NCI-H1694 treated with DMSO at 0.1 percent for 48 hours (cell line): Measurements from ENCODE around the gene NR1H2.
"Not testable (repeated sequence)": the region's sequence is repeated elsewhere in the genome, so short reads cannot be mapped to it uniquely, and the experiment has no call there.

ENCODE experiments used
- DNase-seq: peaks from one replicate; lab custom pipeline; 2025; lab: John Stamatoyannopoulos, UW

Gene NR1H2

DNA sequence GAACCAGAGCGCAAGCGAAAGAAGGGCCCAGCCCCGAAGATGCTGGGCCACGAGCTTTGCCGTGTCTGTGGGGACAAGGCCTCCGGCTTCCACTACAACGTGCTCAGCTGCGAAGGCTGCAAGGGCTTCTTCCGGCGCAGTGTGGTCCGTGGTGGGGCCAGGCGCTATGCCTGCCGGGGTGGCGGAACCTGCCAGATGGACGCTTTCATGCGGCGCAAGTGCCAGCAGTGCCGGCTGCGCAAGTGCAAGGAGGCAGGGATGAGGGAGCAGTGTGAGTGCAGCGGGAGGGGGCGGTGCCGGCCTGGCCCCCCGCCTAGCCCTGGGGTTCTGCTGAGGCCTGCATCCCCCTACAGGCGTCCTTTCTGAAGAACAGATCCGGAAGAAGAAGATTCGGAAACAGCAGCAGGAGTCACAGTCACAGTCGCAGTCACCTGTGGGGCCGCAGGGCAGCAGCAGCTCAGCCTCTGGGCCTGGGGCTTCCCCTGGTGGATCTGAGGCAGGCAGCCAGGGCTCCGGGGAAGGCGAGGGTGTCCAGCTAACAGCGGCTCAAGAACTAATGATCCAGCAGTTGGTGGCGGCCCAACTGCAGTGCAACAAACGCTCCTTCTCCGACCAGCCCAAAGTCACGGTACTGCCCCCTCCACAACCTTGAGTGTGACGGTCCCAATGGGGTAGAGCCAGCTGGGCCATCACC, 2.1 kb downstream of the NR1H2 start:
- no peak for DNase-seq

GRCh38 chr19:50378863-50379236, 2.6 kb downstream of the NR1H2 start:
- no peak for DNase-seq

DNA sequence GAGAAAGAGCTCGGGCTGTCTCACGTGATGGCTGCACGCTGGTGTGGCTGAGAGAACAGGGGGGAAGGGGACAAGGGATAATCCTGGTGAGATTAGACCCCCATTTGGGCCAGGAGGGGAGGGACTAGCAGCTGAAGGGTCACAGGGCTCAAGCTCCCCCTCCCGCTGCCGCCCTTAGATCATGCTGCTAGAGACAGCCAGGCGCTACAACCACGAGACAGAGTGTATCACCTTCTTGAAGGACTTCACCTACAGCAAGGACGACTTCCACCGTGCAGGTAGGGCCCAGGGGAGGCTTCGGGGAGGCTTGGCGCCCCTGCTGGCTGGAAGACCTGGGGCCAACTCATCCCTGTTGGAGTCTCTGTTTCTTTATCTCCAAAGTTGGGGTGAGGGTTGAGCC, 3.3 kb downstream of the NR1H2 start:
- DNase-seq, result no peak

GRCh38 chr19:50380137-50380536, 3.9 kb downstream of the NR1H2 start:
- DNase-seq, result no peak

DNA sequence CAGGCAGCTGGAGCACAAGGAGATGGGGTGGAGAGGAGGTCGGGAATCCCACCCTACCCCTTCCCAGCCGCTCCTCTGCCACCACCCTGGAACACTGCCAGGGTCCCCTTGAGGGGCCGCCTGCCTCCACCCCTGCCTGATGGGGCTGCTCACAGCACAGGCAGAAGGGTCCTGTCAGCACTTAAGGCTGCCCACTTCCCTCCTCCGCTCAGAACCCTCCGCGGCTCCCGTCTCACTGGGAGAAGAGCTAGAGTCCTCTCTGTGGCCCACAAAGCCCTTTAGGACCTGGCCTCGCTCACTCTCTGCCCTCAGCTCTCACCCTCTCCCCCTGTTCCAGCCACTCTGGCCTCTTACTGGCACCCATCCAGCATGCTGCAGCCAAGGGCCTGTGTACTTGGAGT, 4.5 kb downstream of the NR1H2 start:
- no peak for DNase-seq

DNA sequence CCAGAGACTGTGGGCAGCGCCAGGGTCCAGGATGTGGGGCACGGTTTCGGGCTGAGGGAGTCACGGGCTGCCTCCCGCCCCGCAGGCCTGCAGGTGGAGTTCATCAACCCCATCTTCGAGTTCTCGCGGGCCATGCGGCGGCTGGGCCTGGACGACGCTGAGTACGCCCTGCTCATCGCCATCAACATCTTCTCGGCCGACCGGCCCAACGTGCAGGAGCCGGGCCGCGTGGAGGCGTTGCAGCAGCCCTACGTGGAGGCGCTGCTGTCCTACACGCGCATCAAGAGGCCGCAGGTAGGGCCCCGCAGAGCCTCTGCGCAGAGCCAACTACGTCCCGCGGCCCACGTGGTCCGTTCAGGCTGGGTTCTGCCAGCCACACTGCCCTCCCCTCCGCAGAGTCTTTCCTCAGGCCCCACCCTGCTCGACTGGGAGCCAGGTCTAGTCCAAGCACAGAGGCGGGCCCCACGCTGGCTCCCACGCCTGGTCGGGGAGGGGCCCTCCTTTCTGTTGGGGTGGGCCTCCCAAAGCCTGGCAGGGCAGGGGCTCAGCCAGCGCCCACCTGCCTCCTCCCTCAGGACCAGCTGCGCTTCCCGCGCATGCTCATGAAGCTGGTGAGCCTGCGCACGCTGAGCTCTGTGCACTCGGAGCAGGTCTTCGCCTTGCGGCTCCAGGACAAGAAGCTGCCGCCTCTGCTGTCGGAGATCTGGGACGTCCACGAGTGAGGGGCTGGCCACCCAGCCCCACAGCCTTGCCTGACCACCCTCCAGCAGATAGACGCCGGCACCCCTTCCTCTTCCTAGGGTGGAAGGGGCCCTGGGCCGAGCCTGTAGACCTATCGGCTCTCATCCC, 5.8 kb downstream of the NR1H2 start:
- DNase-seq, result no peak

- no peak for DNase-seq
These were observed 7.0 kb downstream of the NR1H2 start for GRCh38 chr19:50383001-50383851.

DNA sequence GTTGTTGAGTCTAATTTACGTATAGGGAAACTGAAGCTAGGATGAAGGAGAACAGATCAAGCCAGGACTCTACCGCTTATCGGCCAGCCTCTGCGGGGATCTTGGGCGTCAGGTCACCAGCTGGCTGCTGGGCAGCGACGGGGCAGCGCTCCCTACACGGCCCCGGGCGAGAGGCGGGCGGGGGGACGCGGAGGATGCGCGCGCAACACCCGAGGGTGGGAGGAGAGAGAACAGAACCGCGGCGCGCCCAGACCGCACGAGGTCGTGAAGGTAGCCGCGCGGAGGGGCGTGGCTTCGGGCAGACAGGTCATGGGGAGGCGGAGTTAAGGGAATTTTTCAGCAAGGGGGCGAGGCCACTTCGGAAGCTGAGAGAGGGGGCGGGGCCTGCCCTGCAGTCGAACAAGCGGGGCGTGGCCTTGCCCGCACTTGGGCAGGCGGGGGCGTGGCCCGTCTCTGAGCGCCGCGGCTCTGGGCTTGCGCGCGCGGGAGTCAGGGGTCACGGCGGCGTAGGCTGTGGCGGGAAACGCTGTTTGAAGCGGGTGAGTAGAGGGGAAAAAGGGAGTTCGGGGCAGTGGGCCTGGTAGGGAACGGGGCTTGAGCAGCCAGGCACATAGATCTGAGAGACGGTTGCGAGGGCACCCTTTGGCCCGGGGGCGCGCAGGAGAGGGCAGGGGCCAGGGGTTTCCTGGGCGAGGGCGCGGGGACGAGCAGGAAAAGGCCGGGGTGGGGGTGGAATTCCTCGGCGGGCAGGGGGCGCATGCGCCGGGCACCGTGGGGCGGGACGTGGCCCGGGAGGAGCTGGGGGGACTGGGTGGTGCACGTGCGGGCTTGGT, 7.8 kb downstream of the NR1H2 start, which contains the start of gene POLD1:
TSS of gene POLD1 (plus strand) at position 496 of the 833 bp plus-strand sequence. CDS start 14,505 bp downstream, outside the sequence.
- DNase-seq, result peak; percentile 95

DNA sequence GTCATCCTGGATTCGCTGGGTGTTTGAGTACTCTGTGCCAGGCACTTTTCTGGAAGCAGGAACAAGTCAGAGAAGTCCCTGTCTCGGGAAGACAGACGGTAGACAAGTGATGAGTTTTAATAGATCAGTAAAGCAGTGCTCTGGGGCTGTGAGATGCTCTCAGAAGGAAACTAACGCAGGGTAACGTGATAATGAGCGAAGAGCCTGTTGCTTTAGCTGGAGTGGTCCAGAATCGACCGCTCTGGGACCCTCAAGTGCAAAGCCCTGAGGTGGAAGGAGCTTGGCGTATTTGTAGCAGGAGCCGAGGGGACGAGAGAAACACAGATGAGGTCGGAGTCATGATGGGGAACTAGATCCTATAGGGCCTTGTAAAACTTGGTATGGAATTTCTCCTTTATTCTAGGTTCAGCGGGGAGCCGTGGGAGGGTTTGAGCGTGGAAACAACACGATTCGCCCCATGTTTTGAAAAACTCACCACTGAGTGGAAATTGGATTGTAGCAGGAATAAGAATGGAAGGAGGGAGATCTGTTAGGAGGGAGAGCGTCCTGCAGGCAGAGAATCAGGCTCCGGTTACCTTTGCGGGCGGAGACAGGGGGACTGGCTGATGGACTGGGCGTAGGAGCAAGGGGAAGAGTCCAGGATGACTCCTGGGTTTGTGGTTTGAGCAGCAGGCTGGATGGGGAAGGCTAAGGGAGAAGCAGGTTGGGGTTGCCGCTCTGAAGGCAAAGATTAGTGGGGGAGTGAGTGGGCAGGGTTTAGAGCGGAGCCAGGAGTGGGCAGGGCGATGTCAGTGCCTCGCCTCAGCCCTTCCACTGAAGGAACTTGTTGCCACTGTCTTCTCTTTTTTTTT, 8.7 kb downstream of the NR1H2 start:
- DNase-seq, result no peak

DNA sequence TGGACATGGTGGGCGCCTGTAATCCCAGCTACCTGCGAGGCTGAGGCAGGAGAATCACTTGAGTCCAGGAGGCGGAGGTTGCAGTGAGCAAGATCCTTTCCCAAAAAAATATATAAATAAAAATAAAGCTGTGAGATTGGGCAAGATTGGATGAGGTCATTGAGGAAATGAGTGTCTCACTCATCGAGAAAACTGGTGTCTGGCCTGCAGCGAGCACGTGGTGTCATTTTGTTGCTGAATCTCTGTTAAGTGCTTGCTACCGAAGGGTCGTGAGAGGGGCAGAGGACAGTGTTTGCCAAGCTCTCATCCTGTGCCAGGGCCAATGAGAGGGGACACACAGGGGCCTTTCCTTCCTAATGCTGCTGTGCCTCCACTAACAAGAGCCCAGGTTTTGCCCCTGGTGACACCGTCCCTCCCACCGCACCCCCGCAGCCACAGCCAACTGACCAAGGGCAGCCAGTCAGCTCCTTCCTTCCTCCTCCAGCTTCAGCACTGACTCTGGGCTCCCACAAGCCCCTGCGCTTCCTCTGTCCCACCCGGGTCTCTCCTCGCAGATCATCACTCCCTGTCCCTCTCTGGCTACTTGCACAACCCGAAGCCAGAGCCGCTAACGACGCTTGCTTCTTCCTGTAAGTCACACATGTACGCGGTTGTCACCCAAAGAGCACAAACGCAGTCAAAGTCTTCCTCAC, 11.1 kb downstream of the NR1H2 start:
- DNase-seq, result no peak

DNA sequence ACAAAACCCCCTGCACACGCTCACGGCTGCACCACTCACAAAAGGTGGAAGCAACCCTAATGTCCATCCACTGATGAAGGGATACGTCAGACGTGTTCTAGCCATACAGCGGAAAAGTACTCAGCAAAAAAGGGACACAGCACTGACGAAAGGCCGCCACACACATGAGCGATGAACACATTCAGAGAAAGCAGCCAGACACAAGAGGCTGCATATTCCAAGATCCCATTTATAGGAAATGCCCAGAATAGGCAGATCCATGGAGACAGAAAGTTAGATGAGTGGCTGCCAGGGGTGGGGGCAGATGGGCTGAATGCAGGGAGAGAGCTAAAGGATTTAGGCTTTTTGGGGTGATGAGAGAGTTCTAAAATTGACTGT, 11.6 kb downstream of the NR1H2 start:
- DNase-seq, result no peak

- DNase-seq, result not testable (repeated sequence)
These were observed 14.0 kb downstream of the NR1H2 start for GRCh38 chr19:50390295-50390694.

- not testable (repeated sequence) for DNase-seq
These were observed 14.7 kb downstream of the NR1H2 start for GRCh38 chr19:50390952-50391351.

DNA sequence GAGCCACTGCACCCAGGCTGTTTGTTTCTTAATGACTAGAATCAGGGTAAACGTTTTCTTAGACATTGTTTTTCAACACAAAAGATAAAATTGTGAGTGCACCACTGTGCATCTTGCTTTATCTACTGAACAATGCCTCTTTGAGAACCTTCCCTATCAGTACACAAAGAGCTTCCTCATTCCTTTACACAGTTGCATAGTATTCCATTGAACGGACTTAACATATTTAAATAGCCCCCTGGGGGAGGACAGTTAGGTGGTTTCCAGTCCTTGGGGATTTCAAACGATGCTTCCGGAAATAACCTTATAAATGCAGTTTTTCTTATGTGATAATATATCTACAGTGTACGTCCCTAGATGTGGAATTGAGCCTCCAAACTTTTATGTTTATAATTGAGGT, 16.5 kb downstream of the NR1H2 start:
- no peak for DNase-seq

DNA sequence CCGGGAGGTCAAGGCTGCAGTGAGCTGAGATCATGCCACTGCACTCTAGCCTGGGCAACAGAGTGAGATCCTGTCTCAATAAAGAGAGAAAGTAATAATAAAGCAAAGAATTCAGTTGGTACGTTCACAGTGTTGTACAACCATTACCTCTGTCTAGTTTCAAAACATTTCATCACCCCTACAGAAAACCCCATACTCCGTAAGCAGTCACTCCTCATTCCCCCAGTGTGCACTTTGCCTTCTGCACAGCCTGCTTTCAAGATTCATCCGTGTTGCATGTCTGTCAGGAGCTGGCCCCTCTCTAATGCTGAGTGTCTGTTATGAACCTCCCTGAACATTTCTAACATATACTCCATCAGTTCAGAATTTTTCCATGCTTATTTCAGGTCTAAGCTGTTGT, 17.3 kb downstream of the NR1H2 start:
- no peak for DNase-seq

- no peak for DNase-seq
These were observed 17.8 kb downstream of the NR1H2 start for GRCh38 chr19:50394017-50394416.

GRCh38 chr19:50398675-50399367, 22.6 kb downstream of the NR1H2 start:
- no peak for DNase-seq

DNA sequence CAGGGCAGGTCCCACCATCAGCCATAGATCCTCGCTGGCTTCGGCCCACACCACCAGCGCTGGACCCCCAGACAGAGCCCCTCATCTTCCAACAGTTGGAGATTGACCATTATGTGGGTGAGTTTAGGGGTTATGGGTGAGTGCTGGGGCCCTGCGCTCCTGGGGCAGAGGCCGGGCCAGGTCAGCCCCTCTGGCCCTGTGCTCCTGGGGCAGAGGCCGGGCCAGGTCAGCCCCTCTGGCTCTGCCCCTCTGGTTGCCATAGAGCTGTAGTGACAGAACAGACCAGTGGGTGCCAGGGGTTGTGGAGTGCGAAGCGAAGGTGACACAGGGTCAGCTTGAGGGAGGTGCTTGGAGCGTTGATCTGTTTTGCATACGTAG, 23.1 kb downstream of the NR1H2 start:
- DNase-seq, result no peak
